GM12878 (cell line): ENCODE data around the gene KRTAP10-10.

Experiments
- CEBPB ChIP-seq, 2 experiments: fragments of 150-350 bp in 1 of 2; IDR thresholded peaks; 2 replicates each; pipeline ENCODE4 v1.6.1; 2012 to 2014; ENCODE audit warnings: low read depth in 2 of 2, low read length in 2 of 2, borderline replicate concordance in 1 of 2, inconsistent platforms in 1 of 2
- CTCF ChIP-seq, 3 experiments: IDR thresholded peaks in 2 of 3; conservative IDR thresholded peaks in 1 of 3; 2 replicates each; pipeline ENCODE4 v1.5.1; 2011; ENCODE audit warnings: low read depth in 3 of 3, low read length in 3 of 3, mild to moderate bottlenecking in 3 of 3, control low read depth in 2 of 3, moderate library complexity in 2 of 3, inconsistent platforms in 1 of 3, mixed read lengths in 1 of 3; ENCODE audit not compliant: control insufficient read depth in 2 of 3, insufficient read depth in 1 of 3; ENCODE audit errors: extremely low read depth in 1 of 3
- EZH2 ChIP-seq: IDR thresholded peaks from 2 replicates; pipeline ENCODE4 v1.6.1; 2012; ENCODE audit warnings: low read depth, mild to moderate bottlenecking, control low read depth, inconsistent platforms, low read length, borderline replicate concordance; ENCODE audit not compliant: control insufficient read depth
- MEF2A ChIP-seq: IDR thresholded peaks from 2 replicates; pipeline ENCODE4 v1.6.1; 2011; ENCODE audit warnings: low read depth, mild to moderate bottlenecking, low read length, moderate library complexity; ENCODE audit not compliant: insufficient read depth
- POLR2AphosphoS5 ChIP-seq: IDR thresholded peaks from 2 replicates; pipeline ENCODE4 v1.6.1; 2011; ENCODE audit warnings: mild to moderate bottlenecking, low read length, inconsistent platforms

DNA sequence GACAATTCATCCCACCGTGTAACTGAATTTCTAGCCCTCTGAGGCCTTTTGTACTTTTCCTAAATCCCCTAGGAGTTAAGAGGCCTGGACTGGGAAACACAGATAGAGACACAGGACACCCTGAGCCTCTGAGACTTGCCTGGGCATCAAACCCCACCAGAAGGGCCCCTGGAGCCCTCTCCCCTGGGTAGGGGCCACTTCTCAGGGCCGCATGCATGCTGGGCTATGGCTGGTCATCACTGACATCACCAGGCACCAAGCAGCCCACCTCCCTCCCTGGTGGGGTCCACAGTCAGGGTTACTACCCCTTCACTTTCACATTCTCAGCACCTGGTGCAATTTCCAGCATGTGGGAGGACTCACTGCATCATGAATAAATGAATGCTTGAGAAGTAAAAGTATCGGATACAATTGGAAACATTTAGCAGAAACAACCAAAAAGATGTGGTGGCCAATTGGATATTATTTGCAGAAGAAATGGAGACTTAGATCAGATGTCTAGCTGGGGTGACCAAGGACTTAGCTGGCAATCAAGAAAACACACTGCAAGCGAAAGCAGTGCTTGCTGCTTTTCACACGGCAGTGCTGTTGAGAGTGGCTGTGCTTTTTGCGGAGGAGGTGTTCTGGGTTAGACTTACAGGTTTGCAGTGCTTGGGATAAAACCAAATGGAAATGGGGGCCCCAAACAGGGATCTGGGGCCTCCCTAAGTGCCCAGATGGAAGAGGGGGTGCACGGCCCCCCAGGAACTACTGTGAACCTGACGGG, 37.7 kb upstream of the KRTAP10-10 start:
- TF ChIP-seq CTCF (IDR thresholded peaks at IDR 0.05 in 2 of 3, conservative IDR thresholded peaks at IDR 0.05 in 1 of 3; ENCODE audit: control insufficient read depth in 2 of 3, extremely low read depth in 1 of 3, insufficient read depth in 1 of 3, low read depth in 3 of 3, low read length in 3 of 3) (no peak), CEBPB (IDR thresholded peaks at IDR 0.05; ENCODE audit: borderline replicate concordance in 1 of 2, low read depth in 2 of 2, low read length in 2 of 2) (no peak), POLR2AphosphoS5 (no peak), MEF2A (no peak), EZH2 (no peak)
